ENCODE data around the gene SETBP1.
A peak's percentile ranks its signal among the peaks of the same experiment; 100 is the strongest.

The SETBP1 gene

DNA sequence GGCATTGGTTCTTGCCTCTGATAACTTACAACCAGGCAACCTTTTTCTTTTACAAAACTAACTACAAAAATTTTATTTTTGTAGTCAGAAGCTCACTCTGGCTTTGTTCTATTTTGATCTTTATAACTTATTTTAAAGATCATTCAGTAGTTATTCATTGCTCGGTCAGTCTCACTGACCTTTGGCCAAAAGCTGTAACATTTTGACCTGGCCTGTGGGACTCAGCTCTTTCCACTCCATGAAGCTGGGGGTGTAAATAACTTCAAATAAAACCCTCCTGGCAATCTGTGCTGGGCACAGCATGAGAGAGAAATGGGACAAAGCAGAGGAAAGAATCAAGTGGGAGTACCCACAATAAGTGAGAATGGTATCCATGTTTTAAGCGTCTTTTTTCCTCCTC is 380.7 kb downstream of the SETBP1 start:
- no peaks in the 10 kb centered on the region for H3K4me1 ChIP-seq
- no peaks in the 10 kb centered on the region for H3K27me3 ChIP-seq (ENCODE audit: low read depth)
- H3K9me3 ChIP-seq, result no peaks in the 10 kb centered on the region
- no peak for DNase-seq (ENCODE audit: low spot score in 2 of 2)
- in situ Hi-C loops (cut with MboI; ENCODE audit: low sequenced_read_pairs), result no loop called here
- H3K36me3 ChIP-seq (replicated peaks), result no peaks in the 10 kb centered on the region
- no peak overlapping the region for H3K4me3 ChIP-seq

DNA sequence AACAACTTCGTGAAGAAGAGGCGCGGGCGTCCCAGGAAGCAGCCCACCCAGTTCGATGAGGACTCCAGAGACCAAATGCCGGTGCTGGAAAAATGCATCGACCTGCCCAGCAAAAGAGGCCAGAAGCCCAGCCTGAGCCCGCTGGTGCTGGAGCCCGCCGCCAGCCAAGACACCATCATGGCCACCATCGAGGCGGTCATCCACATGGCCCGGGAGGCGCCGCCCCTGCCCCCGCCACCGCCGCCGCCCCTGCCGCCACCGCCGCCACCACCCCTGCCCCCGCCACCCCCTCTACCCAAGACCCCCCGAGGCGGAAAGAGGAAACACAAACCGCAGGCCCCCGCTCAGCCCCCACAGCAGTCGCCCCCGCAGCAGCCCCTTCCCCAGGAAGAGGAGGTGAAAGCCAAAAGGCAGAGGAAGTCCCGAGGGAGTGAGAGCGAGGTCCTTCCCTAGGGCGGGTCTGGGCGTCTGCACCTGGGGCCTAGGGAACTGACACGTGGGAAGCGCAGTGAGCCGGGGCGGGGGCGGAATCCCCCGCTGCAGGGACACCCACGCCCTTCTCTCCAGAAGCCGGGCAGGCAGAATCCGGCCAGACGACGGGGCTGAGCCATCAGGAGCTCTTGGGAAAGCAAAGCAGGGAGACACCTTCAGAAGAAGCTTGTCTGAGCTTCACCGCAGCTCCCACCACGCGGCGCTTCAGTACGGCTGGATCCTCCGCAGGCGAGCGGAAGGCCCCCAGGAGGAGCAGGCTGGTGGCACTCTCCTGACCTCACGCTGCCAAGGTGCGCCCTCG is 382.8 kb downstream of the SETBP1 start:
- in situ Hi-C loops (cut with MboI; ENCODE audit: low sequenced_read_pairs), result no loop called here
- no peaks in the 10 kb centered on the region for H3K27me3 ChIP-seq (ENCODE audit: low read depth)
- H3K4me3 ChIP-seq, result no peak overlapping the region
- no peaks in the 10 kb centered on the region; the same call in 1 of the 2 replicates for H3K4me1 ChIP-seq
- DNase-seq (ENCODE audit: low spot score in 2 of 2), result no peak
- no peaks in the 10 kb centered on the region for H3K9me3 ChIP-seq
- H3K36me3 ChIP-seq (replicated peaks), result no peaks in the 10 kb centered on the region

DNA sequence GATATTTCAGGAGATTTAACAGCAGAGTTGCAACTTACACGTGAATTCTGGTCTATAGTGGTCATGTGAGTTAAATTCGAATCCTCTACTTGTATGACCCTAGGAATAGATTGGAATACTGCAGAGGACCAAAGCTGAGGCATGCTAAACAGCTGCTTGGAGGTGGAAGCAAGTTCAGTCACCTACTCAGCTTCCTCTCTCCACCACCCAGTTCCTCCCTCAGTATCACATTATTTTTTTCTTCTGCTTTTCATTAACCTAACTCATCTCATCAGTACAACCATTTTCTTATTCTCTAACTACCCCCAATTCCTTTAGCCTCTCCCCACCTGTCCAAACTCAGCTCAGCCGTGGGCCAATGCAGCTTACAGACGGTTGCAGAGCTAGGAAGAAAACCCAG is 385.5 kb downstream of the SETBP1 start:
- peaks cover 6% of the 10 kb centered on the region; the same call in 1 of the 2 replicates for H3K4me1 ChIP-seq
- DNase-seq (ENCODE audit: low spot score in 2 of 2), result no peak
- no peaks in the 10 kb centered on the region for H3K36me3 ChIP-seq (replicated peaks)
- H3K4me3 ChIP-seq, result no peak overlapping the region
- in situ Hi-C loops (cut with MboI; ENCODE audit: low sequenced_read_pairs), result no loop called here
- H3K27me3 ChIP-seq (ENCODE audit: low read depth), result no peaks in the 10 kb centered on the region
- H3K9me3 ChIP-seq, result no peaks in the 10 kb centered on the region

DNA sequence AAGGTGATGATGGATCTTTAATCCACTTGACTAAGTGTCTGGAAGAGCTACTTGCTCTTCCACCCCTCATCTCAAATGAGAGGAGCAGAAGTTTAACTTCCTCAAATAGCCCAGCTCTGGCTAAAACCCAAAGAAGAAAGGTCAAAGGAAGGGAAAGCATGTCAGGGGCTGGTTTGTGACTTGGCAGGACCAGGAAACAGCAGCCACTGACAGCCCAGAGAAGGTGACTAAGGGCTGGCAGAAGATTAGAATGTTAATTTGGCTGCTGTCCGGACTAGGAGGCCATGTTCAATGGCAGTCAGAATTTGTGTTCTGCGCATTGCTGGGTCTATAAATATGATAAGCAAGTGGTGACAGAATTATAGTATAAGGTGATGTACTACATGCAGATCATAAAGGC is 386.2 kb downstream of the SETBP1 start:
- H3K36me3 ChIP-seq (replicated peaks), result no peaks in the 10 kb centered on the region
- H3K4me1 ChIP-seq, result peaks cover 6% of the 10 kb centered on the region; the same call in 1 of the 2 replicates
- H3K4me3 ChIP-seq, result no peak overlapping the region
- H3K27me3 ChIP-seq (ENCODE audit: low read depth), result no peaks in the 10 kb centered on the region
- in situ Hi-C loops (cut with MboI; ENCODE audit: low sequenced_read_pairs), result no loop called here
- no peaks in the 10 kb centered on the region for H3K9me3 ChIP-seq
- DNase-seq (ENCODE audit: low spot score in 2 of 2), result no peak

DNA sequence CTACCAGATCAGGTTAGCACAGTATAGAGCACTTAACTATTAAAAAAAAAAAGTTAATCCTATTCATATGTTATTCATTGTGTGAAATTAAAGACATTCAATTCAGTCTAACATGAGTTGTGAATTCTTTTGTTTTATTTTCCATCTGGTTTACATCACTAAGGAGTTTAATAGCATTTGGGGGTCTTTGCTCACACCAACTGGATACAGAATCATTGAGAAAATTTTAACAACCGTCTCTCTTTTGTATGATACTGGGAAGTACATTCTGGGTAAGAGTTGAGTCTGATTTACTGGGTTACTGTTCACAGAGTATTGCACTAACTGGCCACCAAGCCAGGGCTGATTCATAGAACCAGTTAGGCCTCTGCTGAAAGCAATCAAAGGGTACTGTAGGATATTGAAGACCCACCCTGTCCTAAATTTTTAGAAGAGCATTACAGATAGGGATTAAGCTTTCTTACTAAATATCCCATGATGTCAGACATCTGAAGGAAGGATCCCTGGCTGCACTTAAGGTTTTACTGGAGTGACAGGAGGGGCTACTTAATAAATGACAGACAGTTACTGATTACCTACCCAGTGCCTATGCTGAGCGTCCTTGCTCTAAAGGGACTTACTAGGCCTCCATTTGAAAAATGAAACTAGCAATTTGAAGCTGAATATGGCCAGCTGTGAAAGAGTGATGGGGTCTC is 387.9 kb downstream of the SETBP1 start:
- Histone ChIP-seq H3K36me3 (replicated peaks) (no peaks in the 10 kb centered on the region), H3K9me3 (no peaks in the 10 kb centered on the region), H3K4me1 (peaks cover 6% of the 10 kb centered on the region; the same call in 1 of the 2 replicates), H3K4me3 (no peak overlapping the region), H3K27me3 (ENCODE audit: low read depth) (no peaks in the 10 kb centered on the region)
- DNase-seq (ENCODE audit: low spot score in 2 of 2), result peak; percentile 9 to 46
- in situ Hi-C loops (cut with MboI; ENCODE audit: low sequenced_read_pairs), result no loop called here

DNA sequence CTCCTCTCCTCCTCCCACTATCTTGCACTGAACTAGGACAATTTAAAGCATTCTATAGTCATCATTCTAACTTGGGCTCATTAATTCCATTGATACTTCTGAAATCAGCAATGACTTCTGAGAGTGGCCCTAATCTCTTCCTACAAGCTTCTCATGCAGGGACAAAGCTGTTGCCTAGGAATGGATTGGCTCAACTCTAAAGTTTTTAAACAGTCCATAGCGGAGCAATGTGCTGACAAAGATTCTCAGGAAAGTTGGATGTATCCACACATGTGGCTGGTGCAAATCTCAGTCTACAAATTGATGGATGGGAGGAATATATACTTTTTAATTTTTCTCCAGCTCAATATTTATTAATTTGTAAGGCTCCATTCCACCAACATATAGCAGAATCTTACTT is 388.9 kb downstream of the SETBP1 start:
- Histone ChIP-seq H3K4me1 (peaks cover 6% of the 10 kb centered on the region; the same call in 1 of the 2 replicates), H3K27me3 (ENCODE audit: low read depth) (no peaks in the 10 kb centered on the region), H3K9me3 (no peaks in the 10 kb centered on the region), H3K36me3 (replicated peaks) (no peaks in the 10 kb centered on the region), H3K4me3 (no peak overlapping the region)
- in situ Hi-C loops (cut with MboI; ENCODE audit: low sequenced_read_pairs), result no loop called here
- no peak for DNase-seq (ENCODE audit: low spot score in 2 of 2)

DNA sequence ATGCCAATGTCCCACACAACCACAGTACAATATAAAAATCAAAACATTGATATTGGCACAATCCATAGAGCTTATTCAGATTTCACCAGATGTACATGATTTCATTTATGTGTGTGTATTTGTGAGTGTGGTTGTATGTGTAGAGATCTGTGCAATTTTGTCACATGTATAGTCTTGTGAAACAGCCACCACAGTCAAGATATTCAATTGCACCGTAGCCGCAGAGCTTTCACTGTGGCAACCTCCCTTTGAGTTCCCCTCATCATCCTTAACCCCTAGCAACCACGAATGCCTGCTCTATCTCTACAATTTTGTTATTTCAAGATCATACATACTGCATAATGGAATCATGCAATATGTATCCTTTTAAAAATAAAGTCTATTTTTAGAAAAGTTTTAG is 391.3 kb downstream of the SETBP1 start:
- Histone ChIP-seq H3K4me1 (peaks cover 6% of the 10 kb centered on the region; the same call in 1 of the 2 replicates), H3K4me3 (no peak overlapping the region), H3K36me3 (replicated peaks) (no peaks in the 10 kb centered on the region), H3K9me3 (no peaks in the 10 kb centered on the region), H3K27me3 (ENCODE audit: low read depth) (no peaks in the 10 kb centered on the region)
- in situ Hi-C loops (cut with MboI; ENCODE audit: low sequenced_read_pairs), result no loop called here
- no peak for DNase-seq (ENCODE audit: low spot score in 2 of 2)

DNA sequence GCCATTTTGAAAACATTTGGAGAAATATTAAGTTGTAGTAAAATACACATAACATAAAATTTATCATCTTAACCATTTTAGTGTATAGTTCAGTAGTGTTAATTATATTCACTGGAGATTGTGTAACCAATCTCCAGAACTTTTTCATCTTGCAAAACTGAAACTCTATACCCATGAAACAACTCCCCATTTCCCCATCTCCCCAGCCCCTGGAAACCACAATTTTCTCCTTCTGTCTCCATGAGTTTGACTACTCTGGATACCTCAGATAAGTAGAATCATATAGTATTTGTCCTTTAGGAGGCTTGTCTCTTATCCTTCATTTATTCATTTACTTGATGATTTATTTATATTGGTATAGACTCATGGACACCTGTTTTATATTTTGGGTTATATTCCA is 392.9 kb downstream of the SETBP1 start:
- no peaks in the 10 kb centered on the region for H3K36me3 ChIP-seq (replicated peaks)
- no peak for DNase-seq (ENCODE audit: low spot score in 2 of 2)
- no peaks in the 10 kb centered on the region for H3K27me3 ChIP-seq (ENCODE audit: low read depth)
- H3K4me1 ChIP-seq, result peaks cover 5% of the 10 kb centered on the region; the same call in 1 of the 2 replicates
- no peaks in the 10 kb centered on the region for H3K9me3 ChIP-seq
- in situ Hi-C loops (cut with MboI; ENCODE audit: low sequenced_read_pairs), result no loop called here
- no peak overlapping the region for H3K4me3 ChIP-seq

DNA sequence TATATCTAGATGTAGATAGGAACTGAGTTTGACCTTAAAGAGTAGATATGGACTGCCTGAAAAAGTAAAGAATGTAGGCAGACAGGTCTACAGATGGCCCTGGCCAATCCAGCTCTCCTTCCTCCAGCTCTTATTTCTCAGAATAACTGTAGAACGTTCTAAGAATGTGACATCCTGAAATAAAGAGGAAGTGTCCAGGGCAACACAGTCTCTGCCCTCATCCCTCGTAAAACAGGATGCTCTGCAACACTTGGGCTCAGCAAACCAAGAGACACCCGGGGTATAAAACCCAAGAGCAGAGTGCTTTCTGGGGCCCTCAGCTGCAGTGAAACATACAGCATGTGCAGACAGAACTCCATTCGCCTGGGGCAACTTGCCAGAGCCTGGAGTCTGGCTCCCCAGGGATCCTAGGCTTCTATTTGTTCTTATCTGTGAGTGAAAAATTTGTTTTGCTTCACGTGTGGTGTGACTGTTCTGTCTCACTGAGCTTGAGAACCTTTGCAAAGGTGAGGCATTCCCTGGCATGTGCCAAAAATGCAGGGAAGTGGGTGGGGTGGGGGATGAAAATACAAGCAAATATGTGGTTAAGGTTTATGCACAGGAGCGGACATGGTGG is 401.0 kb downstream of the SETBP1 start:
- in situ Hi-C loops (cut with MboI; ENCODE audit: low sequenced_read_pairs), result no loop called here
- no peak for DNase-seq (ENCODE audit: low spot score in 2 of 2)
- Histone ChIP-seq H3K36me3 (replicated peaks) (no peaks in the 10 kb centered on the region), H3K4me3 (no peak overlapping the region), H3K27me3 (ENCODE audit: low read depth) (no peaks in the 10 kb centered on the region), H3K9me3 (no peaks in the 10 kb centered on the region), H3K4me1 (no peaks in the 10 kb centered on the region)

DNA sequence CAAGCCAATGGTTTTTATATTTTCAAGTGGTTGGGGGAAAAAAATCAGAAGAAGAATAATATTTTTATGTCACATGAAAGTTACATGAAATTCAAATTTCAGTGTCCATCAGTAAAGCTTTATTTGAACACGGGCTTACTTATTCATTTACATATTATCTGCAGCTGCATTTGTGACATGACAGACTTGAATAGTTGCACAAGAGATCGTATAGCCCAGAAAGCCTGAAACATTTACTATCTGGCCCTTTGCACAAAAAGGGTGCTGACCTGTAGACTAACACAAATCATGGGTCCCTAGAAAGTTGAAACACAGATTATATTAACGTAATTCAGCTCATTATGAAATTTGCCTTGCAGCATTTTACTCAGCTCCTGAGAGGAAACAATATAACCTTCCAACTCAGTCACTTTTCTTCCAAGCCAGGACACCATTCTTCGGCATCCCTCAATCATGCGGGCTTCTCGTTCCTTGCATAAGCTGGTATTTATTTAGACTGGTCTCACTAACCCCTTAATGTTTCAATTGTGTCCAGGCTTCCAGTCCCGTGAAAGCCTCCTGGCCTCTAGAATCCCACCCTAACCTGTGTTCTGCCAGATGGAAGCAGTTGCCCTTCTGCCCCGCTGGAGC is 402.7 kb downstream of the SETBP1 start:
- H3K4me3 ChIP-seq, result no peak overlapping the region
- H3K36me3 ChIP-seq (replicated peaks), result no peaks in the 10 kb centered on the region
- no peak for DNase-seq (ENCODE audit: low spot score in 2 of 2)
- H3K9me3 ChIP-seq, result no peaks in the 10 kb centered on the region
- H3K4me1 ChIP-seq, result no peaks in the 10 kb centered on the region
- H3K27me3 ChIP-seq (ENCODE audit: low read depth), result no peaks in the 10 kb centered on the region
- in situ Hi-C loops (cut with MboI; ENCODE audit: low sequenced_read_pairs), result no loop called here

DNA sequence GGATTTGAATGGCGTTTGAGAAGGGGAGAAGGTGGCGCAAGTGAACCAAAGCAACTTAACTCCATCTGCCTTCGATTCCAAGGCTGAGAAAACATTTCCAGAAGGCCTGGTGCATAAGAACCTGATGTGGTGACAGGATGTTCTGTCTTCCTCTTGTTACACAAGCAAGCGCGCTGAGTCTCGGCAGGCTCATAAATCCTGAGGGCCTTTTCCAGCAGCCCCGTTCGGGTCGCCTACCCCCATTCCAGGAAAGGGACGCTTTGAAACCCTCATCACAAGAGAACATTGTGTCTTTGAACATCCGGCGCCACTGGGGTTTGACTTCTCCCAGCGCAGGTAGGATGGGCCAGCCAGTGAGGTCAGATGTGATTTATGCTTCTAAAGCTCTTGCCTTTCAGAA is 403.5 kb downstream of the SETBP1 start:
- Histone ChIP-seq H3K36me3 (replicated peaks) (no peaks in the 10 kb centered on the region), H3K9me3 (no peaks in the 10 kb centered on the region), H3K27me3 (ENCODE audit: low read depth) (no peaks in the 10 kb centered on the region), H3K4me1 (no peaks in the 10 kb centered on the region), H3K4me3 (no peak overlapping the region)
- in situ Hi-C loops (cut with MboI; ENCODE audit: low sequenced_read_pairs), result no loop called here
- no peak for DNase-seq (ENCODE audit: low spot score in 2 of 2)

DNA sequence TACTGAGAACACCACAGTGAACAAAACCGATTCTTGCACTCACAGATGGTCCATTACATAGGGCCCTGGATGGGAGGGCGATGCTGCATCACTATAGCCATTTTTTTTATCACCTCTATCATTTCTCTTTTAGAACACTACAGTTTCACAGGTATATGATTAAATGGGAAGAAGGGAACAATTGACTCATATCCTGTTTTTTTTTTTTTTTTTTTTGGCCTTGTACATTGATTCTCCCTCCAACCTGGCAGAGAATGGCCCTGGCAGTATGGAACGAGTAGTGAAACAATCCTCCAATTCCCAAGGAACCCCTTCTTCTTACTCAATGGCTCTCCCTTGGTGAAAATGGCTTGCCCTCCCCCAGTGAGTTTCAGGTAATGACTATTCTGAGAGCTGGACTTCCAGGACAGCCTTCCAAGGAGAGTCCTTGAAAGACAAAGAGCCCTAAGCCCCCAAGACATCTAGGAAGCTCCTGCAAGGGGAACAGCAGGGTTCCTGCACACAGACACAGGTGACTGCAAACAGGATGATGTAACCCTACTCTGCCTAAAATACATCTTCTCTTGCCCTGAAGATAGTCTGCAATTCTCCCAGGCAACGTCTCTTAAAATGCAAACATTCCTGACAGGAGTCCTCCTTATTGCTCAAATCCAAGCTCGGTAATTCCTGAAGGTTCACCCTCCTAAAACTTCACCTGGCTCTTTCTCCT is 405.4 kb downstream of the SETBP1 start:
- Histone ChIP-seq H3K27me3 (ENCODE audit: low read depth) (no peaks in the 10 kb centered on the region), H3K36me3 (replicated peaks) (no peaks in the 10 kb centered on the region), H3K9me3 (no peaks in the 10 kb centered on the region), H3K4me1 (no peaks in the 10 kb centered on the region), H3K4me3 (no peak overlapping the region)
- in situ Hi-C loops (cut with MboI; ENCODE audit: low sequenced_read_pairs), result no loop called here
- no peak for DNase-seq (ENCODE audit: low spot score in 2 of 2)

DNA sequence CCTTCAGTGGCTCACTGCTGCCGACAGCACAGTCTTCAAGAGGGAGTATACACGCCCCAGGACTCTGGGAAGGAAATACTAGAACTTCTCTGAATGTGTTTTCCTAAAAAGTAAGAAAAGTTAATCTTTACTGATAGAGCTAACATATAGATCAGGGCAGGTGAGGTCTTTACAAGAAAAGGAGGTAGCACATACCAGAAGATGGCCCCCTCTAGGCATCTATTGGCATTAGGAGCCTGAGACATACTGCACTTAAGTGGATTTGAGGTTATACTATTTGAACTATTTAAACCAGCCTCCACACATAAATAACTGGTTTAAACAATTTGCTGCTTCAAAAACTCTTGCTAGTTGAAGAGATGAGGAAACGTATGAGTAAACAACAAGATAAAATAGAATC is 406.1 kb downstream of the SETBP1 start:
- H3K4me1 ChIP-seq, result no peaks in the 10 kb centered on the region
- H3K27me3 ChIP-seq (ENCODE audit: low read depth), result no peaks in the 10 kb centered on the region
- DNase-seq (ENCODE audit: low spot score in 2 of 2), result no peak
- in situ Hi-C loops (cut with MboI; ENCODE audit: low sequenced_read_pairs), result no loop called here
- H3K36me3 ChIP-seq (replicated peaks), result no peaks in the 10 kb centered on the region
- H3K9me3 ChIP-seq, result no peaks in the 10 kb centered on the region
- H3K4me3 ChIP-seq, result no peak overlapping the region
